ENCODE results near the gene TMTC2.
A peak's percentile ranks its signal among the peaks of the same experiment; 100 is the strongest.

TMTC2 gene

GRCh38 chr12:82671673-82672195 is 15.0 kb upstream of the TMTC2 start:
- Histone ChIP-seq H3K27ac (no peak overlapping the region), H3K9me3 (ENCODE audit: severe bottlenecking) (peaks cover 3% of the 10 kb centered on the region), H3K4me3 (ENCODE audit: low read depth, low read length) (no peak overlapping the region), H3K36me3 (no peaks in the 10 kb centered on the region), H3K27me3 (ENCODE audit: insufficient read depth, low read depth, severe bottlenecking) (no peaks in the 10 kb centered on the region)
- TF ChIP-seq CTCF (IDR thresholded peaks at IDR 0.05; ENCODE audit: low read depth, low read length), result no peak
- no peak for DNase-seq

GRCh38 chr12:82672811-82673495 is 13.8 kb upstream of the TMTC2 start:
- Histone ChIP-seq H3K27me3 (ENCODE audit: insufficient read depth, low read depth, severe bottlenecking) (no peaks in the 10 kb centered on the region), H3K4me3 (ENCODE audit: low read depth, low read length) (no peak overlapping the region), H3K36me3 (no peaks in the 10 kb centered on the region), H3K27ac (no peak overlapping the region), H3K9me3 (ENCODE audit: severe bottlenecking) (peaks cover 3% of the 10 kb centered on the region)
- no peak for DNase-seq
- no peak for TF ChIP-seq CTCF (IDR thresholded peaks at IDR 0.05; ENCODE audit: low read depth, low read length)

GRCh38 chr12:82673698-82674097 is 13.0 kb upstream of the TMTC2 start:
- no peaks in the 10 kb centered on the region for H3K27me3 ChIP-seq (ENCODE audit: insufficient read depth, low read depth, severe bottlenecking)
- H3K27ac ChIP-seq, result no peak overlapping the region
- DNase-seq, result no peak
- no peak for TF ChIP-seq CTCF (IDR thresholded peaks at IDR 0.05; ENCODE audit: low read depth, low read length)
- H3K9me3 ChIP-seq (ENCODE audit: severe bottlenecking), result peaks cover 2% of the 10 kb centered on the region
- no peaks in the 10 kb centered on the region for H3K36me3 ChIP-seq
- no peak overlapping the region for H3K4me3 ChIP-seq (ENCODE audit: low read depth, low read length)

GRCh38 chr12:82675246-82675645 is 11.5 kb upstream of the TMTC2 start:
- DNase-seq, result no peak
- no peak for TF ChIP-seq CTCF (IDR thresholded peaks at IDR 0.05; ENCODE audit: low read depth, low read length)
- Histone ChIP-seq H3K27me3 (ENCODE audit: insufficient read depth, low read depth, severe bottlenecking) (no peaks in the 10 kb centered on the region), H3K9me3 (ENCODE audit: severe bottlenecking) (no peaks in the 10 kb centered on the region), H3K4me3 (ENCODE audit: low read depth, low read length) (no peak overlapping the region), H3K36me3 (no peaks in the 10 kb centered on the region), H3K27ac (no peak overlapping the region)

GRCh38 chr12:82682326-82682725 is 4.4 kb upstream of the TMTC2 start:
- H3K27ac ChIP-seq, result no peak overlapping the region
- H3K9me3 ChIP-seq (ENCODE audit: severe bottlenecking), result no peaks in the 10 kb centered on the region
- no peak overlapping the region for H3K4me3 ChIP-seq (ENCODE audit: low read depth, low read length)
- TF ChIP-seq CTCF (IDR thresholded peaks at IDR 0.05; ENCODE audit: low read depth, low read length), result no peak
- DNase-seq, result peak; percentile 37
- H3K27me3 ChIP-seq (ENCODE audit: insufficient read depth, low read depth, severe bottlenecking), result no peaks in the 10 kb centered on the region
- no peaks in the 10 kb centered on the region for H3K36me3 ChIP-seq

- DNase-seq, result no peak
- H3K9me3 ChIP-seq (ENCODE audit: severe bottlenecking), result no peaks in the 10 kb centered on the region
Observed at GRCh38 chr12:82682851-82683261, 3.9 kb upstream of the TMTC2 start.

More at GRCh38 chr12:82682851-82683261, 3.9 kb upstream of the TMTC2 start:
- Histone ChIP-seq H3K36me3 (no peaks in the 10 kb centered on the region), H3K27ac (no peak overlapping the region), H3K27me3 (ENCODE audit: insufficient read depth, low read depth, severe bottlenecking) (no peaks in the 10 kb centered on the region), H3K4me3 (ENCODE audit: low read depth, low read length) (no peak overlapping the region)
- no peak for TF ChIP-seq CTCF (IDR thresholded peaks at IDR 0.05; ENCODE audit: low read depth, low read length)

Data from WERI-Rb-1 (cell line).